GM10847 (cell line): Measurements from ENCODE around the gene ASB13.

Experiments
- POLR2A ChIP-seq: IDR thresholded peaks from 2 replicates; pipeline ENCODE4 v1.6.1; 2011; ENCODE audit not compliant: insufficient read length; ENCODE audit errors: extremely low read depth

ASB13 gene

GRCh38 chr10:5614155-5614721 is 52.2 kb downstream of the ASB13 start:
- no peak for TF ChIP-seq POLR2A

GRCh38 chr10:5613481-5614154 is 52.8 kb downstream of the ASB13 start:
- TF ChIP-seq POLR2A: no peak

- TF ChIP-seq POLR2A: no peak
Observed at GRCh38 chr10:5611899-5612680, 54.3 kb downstream of the ASB13 start.

- no peak for TF ChIP-seq POLR2A
Observed at GRCh38 chr10:5609952-5610616, 56.3 kb downstream of the ASB13 start.

GRCh38 chr10:5608608-5609220 is 57.7 kb downstream of the ASB13 start:
- TF ChIP-seq POLR2A: no peak

- TF ChIP-seq POLR2A: no peak
Observed at GRCh38 chr10:5607594-5607993, 58.8 kb downstream of the ASB13 start.

- no peak for TF ChIP-seq POLR2A
Observed at GRCh38 chr10:5606864-5607263, 59.5 kb downstream of the ASB13 start.

- TF ChIP-seq POLR2A: no peak
Observed at GRCh38 chr10:5606321-5606720, 60.1 kb downstream of the ASB13 start.

GRCh38 chr10:5604961-5605360 is 61.4 kb downstream of the ASB13 start:
- no peak for TF ChIP-seq POLR2A

- no peak for TF ChIP-seq POLR2A
Observed at GRCh38 chr10:5604236-5604925, 62.0 kb downstream of the ASB13 start.

GRCh38 chr10:5603848-5604170 is 62.6 kb downstream of the ASB13 start:
- no peak for TF ChIP-seq POLR2A

- no peak for TF ChIP-seq POLR2A
Observed at GRCh38 chr10:5603091-5603847, 63.1 kb downstream of the ASB13 start.

- TF ChIP-seq POLR2A: no peak
Observed at GRCh38 chr10:5601826-5602495, 64.4 kb downstream of the ASB13 start.

GRCh38 chr10:5600908-5601307 is 65.5 kb downstream of the ASB13 start:
- TF ChIP-seq POLR2A: no peak
